ENCODE measurements around the gene CCDC86.

Gene CCDC86

DNA sequence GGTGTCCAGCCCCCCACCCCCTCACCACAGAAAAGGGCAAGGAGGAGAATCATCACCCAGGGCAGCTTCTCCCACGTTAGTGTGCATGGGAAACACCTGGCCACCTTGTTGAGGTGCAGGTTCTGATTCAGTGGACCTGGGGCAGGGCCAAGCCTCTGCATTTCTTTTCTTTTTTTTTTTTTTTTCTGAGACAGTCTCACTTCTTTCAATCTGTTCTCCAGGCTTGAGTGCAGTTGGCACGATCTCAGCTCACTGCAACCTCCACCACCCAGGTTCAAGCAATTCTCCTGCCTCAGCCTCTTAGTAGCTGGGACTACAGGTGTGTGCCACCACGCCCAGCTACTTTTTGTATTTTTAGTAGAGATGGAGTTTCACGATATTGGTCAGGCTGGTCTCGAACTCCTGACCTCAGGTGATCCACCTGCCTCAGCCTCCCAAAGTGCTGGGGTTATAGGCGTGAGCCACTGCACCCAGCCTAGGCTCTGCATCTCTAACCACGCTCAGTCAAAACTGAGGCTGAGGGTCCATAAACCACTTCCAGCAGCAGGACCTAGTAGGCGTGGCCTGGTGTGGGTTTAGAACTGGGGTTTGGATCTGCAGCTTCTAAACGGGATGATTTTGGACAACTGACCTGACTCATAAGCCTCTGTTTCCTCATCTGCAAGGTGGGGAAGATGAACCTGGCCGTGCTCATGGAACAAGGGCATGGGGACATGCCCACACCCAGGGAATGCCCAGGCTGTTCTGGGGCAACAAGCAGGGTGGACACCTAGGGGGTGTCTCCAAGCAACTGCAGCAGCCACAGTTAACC is 26.2 kb downstream of the CCDC86 start:
- DNase-seq (ENCODE audit: low spot score): no peak

DNA sequence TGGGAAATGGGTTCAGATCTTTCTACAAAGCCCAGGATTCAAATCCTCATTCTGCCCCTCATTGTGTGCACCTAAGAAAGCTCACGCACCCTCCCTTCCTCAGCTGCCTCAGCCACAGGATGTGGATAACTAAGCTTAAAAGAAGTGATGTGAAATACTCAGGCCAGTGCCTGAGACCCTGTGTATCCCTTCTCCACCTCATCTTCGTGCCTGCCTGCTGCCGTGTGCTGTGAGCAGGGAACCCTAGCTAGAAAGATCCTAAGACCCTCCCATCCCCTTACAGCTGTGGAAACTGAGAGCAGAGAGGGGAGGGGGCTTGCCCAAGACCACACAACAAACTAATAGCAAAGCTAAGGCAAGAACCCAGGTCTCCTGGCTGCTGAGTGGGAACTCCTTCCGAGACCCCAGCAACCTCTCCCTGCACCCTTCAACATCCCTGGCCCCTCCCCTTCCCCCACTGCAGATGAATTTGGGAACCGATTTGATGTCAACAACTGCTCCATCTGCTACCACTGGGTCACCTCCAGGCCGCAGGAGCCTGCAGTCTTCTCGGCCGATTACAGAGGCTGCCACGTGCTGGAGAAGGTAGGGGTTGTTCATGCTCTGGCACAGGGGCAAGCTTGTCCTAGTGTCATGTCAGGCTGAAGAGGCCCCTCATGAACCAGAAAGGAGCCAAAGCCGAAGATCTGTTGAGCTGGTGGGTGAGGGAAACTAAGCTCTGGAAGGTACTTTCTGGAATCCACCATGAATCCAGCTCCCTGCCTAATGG is 27.0 kb downstream of the CCDC86 start:
- no peak for DNase-seq (ENCODE audit: low spot score)

- no peak for DNase-seq (ENCODE audit: low spot score)
These were observed 27.5 kb downstream of the CCDC86 start for GRCh38 chr11:60869451-60869825.

GRCh38 chr11:60870276-60870675 is 28.4 kb downstream of the CCDC86 start:
- no peak for DNase-seq (ENCODE audit: low spot score)

DNA sequence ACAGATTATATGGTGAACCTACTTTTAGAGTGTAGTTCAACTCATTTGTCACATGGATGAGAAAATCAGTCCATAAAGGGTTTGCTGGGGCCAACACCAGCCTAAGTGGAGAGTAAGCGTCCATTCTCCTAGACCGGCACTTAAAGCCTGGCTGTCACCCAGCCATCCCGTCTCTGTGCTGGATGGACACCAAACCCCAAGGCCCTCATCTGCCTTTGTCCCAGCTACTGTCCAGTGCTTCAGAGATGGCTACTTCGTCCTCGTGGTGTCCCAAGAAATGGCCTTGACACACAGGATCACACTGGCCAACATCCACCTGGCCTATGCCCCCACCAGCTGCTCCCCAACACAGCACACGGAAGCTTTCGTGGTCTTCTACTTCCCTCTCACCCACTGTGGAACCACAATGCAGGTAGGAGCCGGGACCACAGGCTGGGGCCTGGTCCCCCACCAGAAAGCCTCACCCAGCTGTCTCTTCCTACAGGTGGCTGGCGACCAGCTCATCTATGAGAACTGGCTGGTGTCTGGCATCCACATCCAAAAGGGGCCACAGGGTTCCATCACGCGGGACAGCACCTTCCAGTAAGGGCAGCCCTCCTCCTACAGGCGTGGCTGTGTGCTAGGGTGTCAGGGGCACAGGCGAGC is 28.9 kb downstream of the CCDC86 start:
- DNase-seq (ENCODE audit: low spot score): no peak

DNA sequence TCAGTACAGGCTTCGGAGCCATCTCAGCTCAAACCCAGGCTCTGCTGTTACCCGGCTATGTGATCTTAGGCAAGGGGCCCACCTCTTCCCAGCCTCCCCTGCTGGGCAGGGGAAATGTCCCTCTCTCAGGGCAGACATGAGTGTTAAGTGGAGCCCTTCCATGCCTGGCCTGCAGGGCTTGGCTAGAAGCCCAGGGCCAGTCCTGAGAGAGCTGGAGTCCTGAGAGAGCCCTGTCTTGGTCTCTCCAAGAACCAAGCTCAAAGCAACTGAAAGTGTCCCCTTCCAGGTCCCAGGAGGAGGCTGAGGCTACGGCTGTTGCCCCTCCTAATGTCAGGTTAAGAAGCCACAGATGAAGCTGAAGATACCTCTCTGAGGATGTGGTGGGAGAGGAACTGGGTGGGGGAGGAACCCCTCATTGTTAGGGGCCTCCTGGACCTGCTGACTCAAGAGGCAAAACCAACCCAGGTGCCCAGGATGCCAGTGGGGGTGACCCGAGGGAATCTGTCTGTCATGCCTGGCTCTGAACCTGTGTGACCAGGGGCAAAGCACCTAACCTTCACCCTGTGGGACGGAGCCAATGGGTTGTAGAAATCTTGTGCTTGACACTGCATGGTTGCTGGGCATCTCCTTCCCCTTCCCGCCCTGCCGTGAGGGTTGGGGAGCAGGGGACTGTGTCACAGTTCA is 29.6 kb downstream of the CCDC86 start:
- no peak for DNase-seq (ENCODE audit: low spot score)

DNA sequence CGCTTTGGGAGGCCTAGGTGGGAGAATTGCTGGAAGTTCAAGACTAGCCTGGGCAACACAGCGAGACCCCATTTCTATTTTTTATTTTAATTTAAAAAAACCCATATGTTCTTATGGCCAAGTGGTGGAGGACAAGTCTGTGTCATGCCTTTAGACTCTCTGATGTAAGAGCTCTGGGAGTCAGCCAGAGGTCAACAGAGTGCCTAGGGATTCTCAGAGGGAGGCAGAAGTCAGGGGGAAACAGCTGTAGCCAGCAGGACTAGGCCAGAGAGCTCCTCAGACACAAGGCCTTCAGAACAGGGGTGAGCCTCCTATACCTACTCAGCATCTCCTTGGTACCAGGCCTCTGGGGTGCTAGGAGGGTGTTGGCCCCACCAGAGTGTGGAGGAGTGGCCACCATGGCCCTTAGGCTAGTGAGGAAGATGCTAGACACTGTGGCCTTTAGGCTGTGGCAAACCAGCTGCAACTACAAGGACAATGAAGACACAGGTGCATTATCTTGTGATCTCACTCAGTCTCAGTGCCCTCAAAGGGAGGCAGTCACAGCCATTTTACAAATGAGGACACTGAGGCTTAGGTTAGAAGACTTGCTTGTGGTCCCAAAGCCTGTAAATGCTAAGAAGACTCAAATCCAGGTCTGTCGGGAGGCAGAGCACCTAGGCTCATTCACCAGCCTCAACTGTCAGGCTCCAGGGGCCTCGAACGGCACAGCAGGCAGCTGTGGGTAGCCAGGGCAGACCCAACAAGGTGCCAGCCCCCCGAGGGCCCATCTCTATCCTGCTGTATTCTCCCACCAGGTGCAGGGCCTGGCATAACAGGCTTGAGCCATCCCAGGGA is 30.4 kb downstream of the CCDC86 start:
- DNase-seq (ENCODE audit: low spot score): no peak

- DNase-seq (ENCODE audit: low spot score): no peak
These were observed 31.1 kb downstream of the CCDC86 start for GRCh38 chr11:60872961-60873524.

DNA sequence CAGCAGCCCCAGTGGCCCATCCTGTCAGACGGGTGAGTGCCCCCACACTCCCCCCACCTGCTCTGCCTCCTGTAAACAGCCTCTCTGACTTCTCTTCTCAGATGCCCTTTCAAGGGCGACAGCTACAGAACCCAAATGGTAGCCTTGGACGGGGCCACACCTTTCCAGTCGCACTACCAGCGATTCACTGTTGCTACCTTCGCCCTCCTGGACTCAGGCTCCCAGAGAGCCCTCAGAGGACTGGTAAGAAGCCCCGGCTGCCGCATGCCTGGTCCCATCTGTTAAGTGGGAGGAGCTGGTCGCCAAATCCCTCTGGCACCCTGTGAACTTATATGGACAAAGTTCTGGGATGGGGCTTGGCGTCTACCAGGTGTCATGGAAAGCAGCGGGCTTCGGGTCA is 31.6 kb downstream of the CCDC86 start:
- DNase-seq (ENCODE audit: low spot score): no peak

- DNase-seq (ENCODE audit: low spot score): no peak
These were observed 32.8 kb downstream of the CCDC86 start for GRCh38 chr11:60874421-60875365.

- no peak for DNase-seq (ENCODE audit: low spot score)
These were observed 33.7 kb downstream of the CCDC86 start for GRCh38 chr11:60875366-60876167.

GRCh38 chr11:60876168-60876485 is 34.2 kb downstream of the CCDC86 start:
- no peak for DNase-seq (ENCODE audit: low spot score)

- no peak for DNase-seq (ENCODE audit: low spot score)
These were observed 36.6 kb downstream of the CCDC86 start for GRCh38 chr11:60878245-60879101.

DNA sequence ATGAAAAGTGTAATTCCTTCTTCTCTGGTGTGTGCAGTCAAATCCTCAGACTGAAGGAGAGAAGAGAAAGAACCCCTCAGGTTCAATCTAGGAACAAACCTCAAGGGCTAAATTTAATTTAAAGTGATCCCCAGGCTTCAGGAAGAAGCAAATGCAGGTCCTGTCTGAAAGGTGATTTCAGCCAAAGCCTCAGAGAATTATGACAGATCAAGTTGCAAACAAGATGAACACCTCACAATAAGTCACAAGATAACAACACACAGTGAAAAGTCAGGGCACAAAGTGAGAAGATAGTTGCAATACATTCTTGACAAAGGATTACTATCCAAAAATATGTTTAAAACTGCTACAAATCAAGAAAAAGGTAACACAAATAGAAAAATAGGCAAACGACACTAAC is 37.2 kb downstream of the CCDC86 start:
- DNase-seq (ENCODE audit: low spot score): no peak

DNA sequence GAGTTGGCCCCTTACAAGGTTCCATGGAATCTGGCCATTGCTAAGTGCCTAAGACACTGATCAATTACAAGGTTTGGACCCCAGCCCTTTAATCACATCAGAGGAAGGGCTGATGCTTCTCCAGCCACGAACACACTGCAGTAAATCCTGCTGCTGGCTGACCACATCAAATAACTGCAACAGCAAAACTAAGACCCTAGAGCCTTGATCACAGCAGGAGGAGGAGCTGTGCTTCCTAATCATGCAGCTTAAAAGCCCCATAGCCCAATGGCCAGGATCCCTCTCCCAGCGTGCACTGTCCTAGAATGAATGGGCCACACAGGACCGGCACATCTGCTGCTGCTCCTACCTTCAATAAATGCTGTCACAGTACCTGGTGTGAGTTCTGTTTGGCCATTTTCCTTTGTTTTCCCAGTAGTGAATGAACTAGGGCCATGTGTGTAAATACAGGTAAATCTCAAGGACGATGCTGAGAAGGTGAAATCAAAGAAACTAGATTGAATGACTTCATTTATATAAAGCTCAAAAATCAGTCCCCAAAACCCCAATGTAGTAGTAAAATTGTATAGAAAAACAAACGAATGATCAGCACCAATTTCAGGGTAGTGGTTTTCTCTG is 38.2 kb downstream of the CCDC86 start:
- no peak for DNase-seq (ENCODE audit: low spot score)

- DNase-seq (ENCODE audit: low spot score): no peak
These were observed 38.9 kb downstream of the CCDC86 start for GRCh38 chr11:60880643-60881282.

- DNase-seq (ENCODE audit: low spot score): peak; percentile 40
These were observed 45.6 kb downstream of the CCDC86 start for GRCh38 chr11:60887556-60887955.

Data from SK-N-DZ (cell line).